CD14-positive monocyte (primary cell): ENCODE results near the gene ACVR2B. TPM values are rescaled to one million over a fixed set of nuclear protein-coding genes. Genes with fewer than 3 reads are reported as not detected.

Source experiments
- DNase-seq, 3 donors: peaks; one replicate each; pipeline ENCODE4 v3.0.0-alpha.2; 2011 to 2022
- H2AFZ ChIP-seq: 2 replicates; pipeline ENCODE4 v1.6.0; 2012; ENCODE audit warnings: mild to moderate bottlenecking, low read depth, low read length, inconsistent platforms; ENCODE audit not compliant: insufficient read depth, poor library complexity, severe bottlenecking
- H3K27ac ChIP-seq, 2 donors: 1 replicate in 1 of 2; 2 replicates in 1 of 2; pipeline ENCODE4 v1.5.1; 2012 to 2013; ENCODE audit warnings: low read length in 2 of 2, control low read depth in 1 of 2, inconsistent platforms in 1 of 2, low read depth in 1 of 2, mild to moderate bottlenecking in 1 of 2
- H3K27me3 ChIP-seq, 2 donors: one replicate each; pipeline versions ENCODE4 v1.6.0 to v1.6.1; 2011 to 2013; ENCODE audit warnings: low read length in 2 of 2; ENCODE audit not compliant: control insufficient read depth in 2 of 2, insufficient read depth in 2 of 2
- H3K36me3 ChIP-seq, 2 donors: replicated peaks in 1 of 2; 1 replicate in 1 of 2; 2 replicates in 1 of 2; pipeline versions ENCODE4 v1.5.1 to v1.6.1; 2012 to 2013; ENCODE audit warnings: low read length in 2 of 2, control low read depth in 1 of 2, inconsistent platforms in 1 of 2, mild to moderate bottlenecking in 1 of 2; ENCODE audit not compliant: insufficient read depth in 2 of 2, control insufficient read depth in 1 of 2
- H3K4me1 ChIP-seq, 2 donors: 1 replicate in 1 of 2; 2 replicates in 1 of 2; pipeline versions ENCODE4 v1.5.1 to v1.6.1; 2012 to 2013; ENCODE audit warnings: low read length in 2 of 2, control low read depth in 1 of 2, inconsistent platforms in 1 of 2, mild to moderate bottlenecking in 1 of 2, moderate library complexity in 1 of 2; ENCODE audit not compliant: insufficient read depth in 2 of 2, control insufficient read depth in 1 of 2
- H3K4me2 ChIP-seq: replicated peaks from 2 replicates; pipeline ENCODE3; 2012; ENCODE audit warnings: low read length, moderate library complexity, mild to moderate bottlenecking; ENCODE audit not compliant: poor library complexity, severe bottlenecking; ENCODE audit errors: extremely low read depth
- H3K4me3 ChIP-seq, 3 experiments: fragments of 200-600 bp in 1 of 3; sonication (generic) in 1 of 3; replicated peaks in 1 of 3; 1 replicate in 2 of 3; 2 replicates in 1 of 3; pipeline ENCODE4 v1.5.1; 2011 to 2013; ENCODE audit warnings: low read length in 3 of 3, mild to moderate bottlenecking in 3 of 3, control low read depth in 2 of 3, low read depth in 2 of 3, inconsistent platforms in 1 of 3, moderate library complexity in 1 of 3
- H3K79me2 ChIP-seq: 2 replicates; pipeline ENCODE4 v1.6.0; 2012; ENCODE audit warnings: mild to moderate bottlenecking, control low read depth, inconsistent platforms, low read length, moderate library complexity; ENCODE audit not compliant: insufficient read depth
- H3K9ac ChIP-seq: 2 replicates; pipeline ENCODE4 v1.6.0; 2017; ENCODE audit warnings: low read length, mild to moderate bottlenecking; ENCODE audit not compliant: insufficient read depth, poor library complexity, severe bottlenecking
- H3K9me3 ChIP-seq, 2 donors: replicated peaks in 1 of 2; 1 replicate in 1 of 2; 2 replicates in 1 of 2; pipeline versions ENCODE4 v1.5.1 to v1.6.1; 2012 to 2013; ENCODE audit warnings: low read length in 2 of 2, control low read depth in 1 of 2; ENCODE audit not compliant: control insufficient read depth in 1 of 2, insufficient read depth in 1 of 2
- H4K20me1 ChIP-seq: 2 replicates; pipeline ENCODE4 v1.6.0; 2012; ENCODE audit warnings: mild to moderate bottlenecking, low read length, control low read depth, moderate library complexity; ENCODE audit not compliant: insufficient read depth
- H3K27ac Mint-ChIP-seq, 7 donors: one replicate each; pipeline ENCODE4 v1.8.0; 2020; ENCODE audit warnings: mild to moderate bottlenecking in 7 of 7, mixed read lengths in 7 of 7, moderate library complexity in 6 of 7, inconsistent platforms in 2 of 7
- H3K27me3 Mint-ChIP-seq, 3 donors: one replicate each; pipeline ENCODE4 v1.8.0; 2021 to 2022; ENCODE audit warnings: low read depth in 3 of 3, mild to moderate bottlenecking in 3 of 3, mixed read lengths in 3 of 3, moderate library complexity in 3 of 3, inconsistent platforms in 1 of 3
- H3K36me3 Mint-ChIP-seq, 2 donors: one replicate each; pipeline ENCODE4 v1.8.0; 2020; ENCODE audit warnings: mixed read lengths in 2 of 2, inconsistent platforms in 1 of 2, mild to moderate bottlenecking in 1 of 2
- H3K4me1 Mint-ChIP-seq: one replicate; pipeline ENCODE4 v1.8.0; 2020; ENCODE audit warnings: mild to moderate bottlenecking, mixed read lengths
- H3K4me3 Mint-ChIP-seq, 2 donors: one replicate each; pipeline ENCODE4 v1.8.0; 2020; ENCODE audit warnings: mild to moderate bottlenecking in 2 of 2, mixed read lengths in 2 of 2, moderate library complexity in 1 of 2
- H3K9me3 Mint-ChIP-seq, 7 donors: one replicate each; pipeline ENCODE4 v1.8.0; 2020 to 2022; ENCODE audit warnings: mixed read lengths in 7 of 7, mild to moderate bottlenecking in 6 of 7, moderate library complexity in 6 of 7, inconsistent platforms in 2 of 7
- WGBS: methylation state at CpG from one replicate; pipeline ENCODE4 v1.1.5; 2013; ENCODE audit warnings: missing lambda C conversion rate; ENCODE audit not compliant: insufficient coverage; 5-methylcytosine and 5-hydroxymethylcytosine counted together
- intact Hi-C, 2 donors: fragments of 100-400 bp; cut with micrococcal nuclease; formaldehyde crosslinking; loops; one replicate each; pipeline versions ENCODE4 v1.15.0 to v1.15.1; 2023
- polyA plus RNA-seq, 3 donors: library from polyadenylated mRNA; depleted of rRNA in 1 of 3; unstranded in 2 of 3; stranded (reverse) in 1 of 3; fragments of 300-500 nt in 2 of 3; fragments of >200 nt in 1 of 3; fragmentation: Illumina TruSeq in 2 of 3; gene quantifications; 1 replicate in 2 of 3; 2 replicates in 1 of 3; pipeline ENCODE4 v1.2.3, GENCODE V29; 2012 to 2021
- TF ChIP-seq, protein P1 (sequence below): fragments of 200-600 bp; IDR thresholded peaks from one replicate; pipeline ENCODE4 v1.8.0; 2022; ENCODE audit warnings: antibody characterized with exemption, mild to moderate bottlenecking

ACVR2B gene
- polyA plus RNA-seq, 3 donors, result 0.15 to 0.41 TPM; not detected in 1

DNA sequence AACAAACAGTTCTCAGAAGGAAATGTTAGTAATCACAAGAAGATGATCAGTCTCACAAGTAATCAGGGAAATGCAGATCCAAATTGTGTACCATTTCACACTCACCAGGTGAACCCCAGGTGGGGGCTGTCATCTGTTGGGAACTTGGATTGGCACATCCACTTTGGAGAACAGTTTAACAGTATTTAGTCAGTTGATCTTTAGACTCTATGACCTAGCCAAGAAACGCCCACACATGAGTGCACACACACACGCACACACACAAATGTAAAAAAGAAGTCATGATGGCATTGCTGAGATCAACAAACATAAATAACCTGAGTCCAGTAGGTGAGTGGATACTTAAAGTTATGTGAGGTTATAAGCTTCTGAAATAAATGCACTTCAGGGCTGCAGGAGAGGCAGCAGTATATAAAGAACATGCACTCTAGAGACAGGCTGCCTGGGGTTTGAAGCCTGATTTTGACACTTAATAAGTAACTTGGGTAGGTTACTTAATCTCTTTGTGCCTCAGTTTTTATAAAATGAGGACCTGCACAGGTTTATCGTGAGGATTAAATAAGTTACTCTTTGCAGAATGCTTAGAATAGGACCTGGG, 17.7 kb downstream of the ACVR2B start:
- Histone ChIP-seq H3K79me2 (no peaks in the 10 kb centered on the region), H3K9ac (no peak overlapping the region), H3K4me2 (no peak overlapping the region), H4K20me1 (no peaks in the 10 kb centered on the region), H3K4me1 (no peaks in the 10 kb centered on the region), H3K27ac (no peak overlapping the region), H3K36me3 (no peaks in the 10 kb centered on the region), H3K9me3 (peaks cover 0 to 8% of the 10 kb centered on the region in 2 donors), H2AFZ (no peak overlapping the region), H3K27me3 (no peaks in the 10 kb centered on the region), H3K4me3 (no peak overlapping the region)
- Mint-ChIP-seq H3K9me3 (peaks cover 14 to 25% (median 19%) of the 10 kb centered on the region in 7 donors), H3K4me3 (no peak overlapping the region), H3K27me3 (peaks cover 0 to 2% (median 1%) of the 10 kb centered on the region in 3 donors), H3K4me1 (no peaks in the 10 kb centered on the region), H3K27ac (no peak overlapping the region), H3K36me3 (peaks cover 0 to 3% of the 10 kb centered on the region in 2 donors)
- WGBS, result 88% methylated on average over 1 of the region's 3 CpGs
- intact Hi-C loops, result loop anchor here in 1 of 2 donors (5.0 kb wide), 1 partner anchor 354 kb away; no protein-coding TSS in a partner anchor
- TF ChIP-seq, protein P1, sequence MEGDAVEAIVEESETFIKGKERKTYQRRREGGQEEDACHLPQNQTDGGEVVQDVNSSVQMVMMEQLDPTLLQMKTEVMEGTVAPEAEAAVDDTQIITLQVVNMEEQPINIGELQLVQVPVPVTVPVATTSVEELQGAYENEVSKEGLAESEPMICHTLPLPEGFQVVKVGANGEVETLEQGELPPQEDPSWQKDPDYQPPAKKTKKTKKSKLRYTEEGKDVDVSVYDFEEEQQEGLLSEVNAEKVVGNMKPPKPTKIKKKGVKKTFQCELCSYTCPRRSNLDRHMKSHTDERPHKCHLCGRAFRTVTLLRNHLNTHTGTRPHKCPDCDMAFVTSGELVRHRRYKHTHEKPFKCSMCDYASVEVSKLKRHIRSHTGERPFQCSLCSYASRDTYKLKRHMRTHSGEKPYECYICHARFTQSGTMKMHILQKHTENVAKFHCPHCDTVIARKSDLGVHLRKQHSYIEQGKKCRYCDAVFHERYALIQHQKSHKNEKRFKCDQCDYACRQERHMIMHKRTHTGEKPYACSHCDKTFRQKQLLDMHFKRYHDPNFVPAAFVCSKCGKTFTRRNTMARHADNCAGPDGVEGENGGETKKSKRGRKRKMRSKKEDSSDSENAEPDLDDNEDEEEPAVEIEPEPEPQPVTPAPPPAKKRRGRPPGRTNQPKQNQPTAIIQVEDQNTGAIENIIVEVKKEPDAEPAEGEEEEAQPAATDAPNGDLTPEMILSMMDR, result no peak
- DNase-seq, result no peak

DNA sequence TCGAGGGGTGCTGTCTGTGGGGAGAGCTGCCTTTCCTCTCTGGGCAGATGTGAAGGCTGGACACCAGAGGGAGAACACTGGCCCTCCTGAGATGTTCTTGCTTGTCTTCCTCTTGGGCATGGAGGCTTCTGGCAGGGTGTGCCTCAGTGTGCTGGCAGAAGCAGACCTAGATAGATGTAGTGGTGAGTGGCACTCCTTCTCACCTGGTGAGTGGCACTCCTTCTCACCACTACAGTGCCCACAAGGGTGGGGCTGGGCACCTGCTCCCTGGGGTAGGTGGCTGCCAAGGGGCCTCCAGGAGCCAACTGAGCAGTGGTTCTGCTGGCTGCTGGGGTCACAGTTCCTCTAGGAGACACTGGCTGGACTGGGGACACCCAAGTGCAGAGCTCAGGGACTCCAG, 18.7 kb downstream of the ACVR2B start:
- Mint-ChIP-seq H3K9me3 (peaks cover 10 to 20% (median 14%) of the 10 kb centered on the region in 7 donors), H3K4me3 (no peak overlapping the region), H3K27ac (no peak overlapping the region), H3K36me3 (no peaks in the 10 kb centered on the region), H3K4me1 (no peaks in the 10 kb centered on the region), H3K27me3 (peaks cover 0 to 2% (median 0%) of the 10 kb centered on the region in 3 donors)
- H4K20me1 ChIP-seq, result no peaks in the 10 kb centered on the region
- WGBS, result 100% methylated on average over 1 of the region's 1 CpG
- no peak overlapping the region for H3K27ac ChIP-seq
- no peak overlapping the region for H2AFZ ChIP-seq
- no peaks in the 10 kb centered on the region for H3K79me2 ChIP-seq
- H3K4me3 ChIP-seq, result no peak overlapping the region
- no peaks in the 10 kb centered on the region for H3K36me3 ChIP-seq
- TF ChIP-seq, protein P1, result no peak
- intact Hi-C loops, result loop anchor here in 1 of 2 donors (5.0 kb wide), 1 partner anchor 355 kb away; no protein-coding TSS in a partner anchor
- no peaks in the 10 kb centered on the region for H3K4me1 ChIP-seq
- no peaks in the 10 kb centered on the region for H3K27me3 ChIP-seq
- no peak for DNase-seq
- H3K9me3 ChIP-seq, result peaks cover 0 to 5% of the 10 kb centered on the region in 2 donors
- H3K4me2 ChIP-seq, result no peak overlapping the region
- H3K9ac ChIP-seq, result no peak overlapping the region
